GM15510 (cell line): ENCODE results near the gene OR6N1.

Source experiments
- POLR2A ChIP-seq: IDR thresholded peaks from 3 replicates; pipeline ENCODE4 v1.6.1; 2011; ENCODE audit warnings: borderline replicate concordance; ENCODE audit not compliant: insufficient read length; ENCODE audit errors: extremely low read depth

OR6N1 gene

GRCh38 chr1:158800526-158800925, 28.5 kb upstream of the OR6N1 start:
- no peak for TF ChIP-seq POLR2A

- TF ChIP-seq POLR2A: no peak
Observed at GRCh38 chr1:158799689-158800088, 27.7 kb upstream of the OR6N1 start.

- TF ChIP-seq POLR2A: no peak
Observed at GRCh38 chr1:158798531-158798930, 26.5 kb upstream of the OR6N1 start.

- no peak for TF ChIP-seq POLR2A
Observed at GRCh38 chr1:158794247-158794646, 22.3 kb upstream of the OR6N1 start.

GRCh38 chr1:158793604-158794003, 21.6 kb upstream of the OR6N1 start:
- no peak for TF ChIP-seq POLR2A

- TF ChIP-seq POLR2A: no peak
Observed at GRCh38 chr1:158781104-158781503, 9.1 kb upstream of the OR6N1 start, which contains the start of gene OR6N2. Gene OR6N2 (minus strand): TSS chr1:158781204. CDS start chr1:158777635, 3,569 bp downstream.

- TF ChIP-seq POLR2A: no peak
Observed at GRCh38 chr1:158754420-158754819, 17.6 kb downstream of the OR6N1 start, which contains the start of gene OR6K6. Gene OR6K6 (plus strand): TSS chr1:158754720. CDS start chr1:158754888, 168 bp downstream.

- TF ChIP-seq POLR2A: no peak
Observed at GRCh38 chr1:158752155-158752712, 19.8 kb downstream of the OR6N1 start.

GRCh38 chr1:158735848-158736247, 36.1 kb downstream of the OR6N1 start:
- TF ChIP-seq POLR2A: no peak

GRCh38 chr1:158732524-158732923, 39.5 kb downstream of the OR6N1 start:
- TF ChIP-seq POLR2A: no peak

- TF ChIP-seq POLR2A: no peak
Observed at GRCh38 chr1:158731707-158732106, 40.3 kb downstream of the OR6N1 start.

GRCh38 chr1:158730453-158730852, 41.5 kb downstream of the OR6N1 start:
- TF ChIP-seq POLR2A: no peak

- no peak for TF ChIP-seq POLR2A
Observed at GRCh38 chr1:158728510-158729225, 43.3 kb downstream of the OR6N1 start.

GRCh38 chr1:158724442-158724841, 47.6 kb downstream of the OR6N1 start:
- TF ChIP-seq POLR2A: no peak

GRCh38 chr1:158720620-158721019, 51.4 kb downstream of the OR6N1 start, which contains the start of gene OR6K3:
Gene OR6K3 (minus strand): TSS chr1:158720720. CDS start chr1:158718115, 2,605 bp downstream.
- TF ChIP-seq POLR2A: no peak

GRCh38 chr1:158719664-158720063, 52.3 kb downstream of the OR6N1 start:
- TF ChIP-seq POLR2A: no peak
